DMS53 (cell line): ENCODE results near the gene SCARF2.
A peak's percentile ranks its signal among the peaks of the same experiment; 100 is the strongest.
"Not testable (repeated sequence)": the region's sequence is repeated elsewhere in the genome, so short reads cannot be mapped to it uniquely, and the experiment has no call there.

Source experiments
- DNase-seq: peaks from one replicate; lab custom pipeline; 2025; lab: John Stamatoyannopoulos, UW

The SCARF2 gene

DNA sequence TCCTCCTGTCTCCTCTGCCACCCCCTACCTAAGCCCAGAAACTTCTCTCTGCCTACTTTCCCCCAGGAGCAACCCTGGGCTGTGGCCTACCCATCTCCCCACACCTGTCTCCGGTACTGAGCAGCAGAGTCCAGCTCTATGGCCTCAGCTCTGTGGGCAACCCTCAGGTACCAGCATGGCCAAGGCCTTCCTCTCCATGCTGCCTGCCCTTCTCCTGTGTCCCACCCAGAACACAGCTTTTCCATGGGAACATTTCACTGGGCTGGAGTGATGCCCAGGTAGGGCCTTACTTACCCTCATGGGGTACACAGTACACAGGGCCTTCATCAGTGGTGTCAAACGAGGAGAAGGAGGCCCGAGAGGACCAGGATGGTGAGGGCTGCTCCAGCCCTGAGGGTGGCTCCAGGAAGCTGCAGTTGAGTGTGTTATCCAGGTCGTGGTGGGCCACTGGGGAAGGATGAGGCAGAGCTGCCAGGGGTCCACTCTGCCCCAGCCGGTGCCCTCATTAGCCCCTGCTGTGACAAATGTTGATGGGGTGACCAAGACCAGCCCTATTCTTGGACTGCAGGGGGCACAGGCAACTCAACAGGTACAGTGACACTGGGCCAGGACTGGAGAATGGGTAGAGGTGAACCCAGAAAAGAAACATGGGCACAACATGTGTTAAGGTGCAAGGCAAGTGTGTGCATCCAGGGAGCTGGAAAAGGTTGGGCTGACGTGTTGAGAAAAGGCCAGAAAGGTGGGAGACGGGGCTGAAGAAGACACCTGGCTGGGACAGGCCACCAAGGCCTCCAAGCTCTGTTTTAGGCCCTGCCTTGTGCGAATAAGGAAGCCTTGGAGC, 10.3 kb downstream of the SCARF2 start:
- DNase-seq, result no peak

DNA sequence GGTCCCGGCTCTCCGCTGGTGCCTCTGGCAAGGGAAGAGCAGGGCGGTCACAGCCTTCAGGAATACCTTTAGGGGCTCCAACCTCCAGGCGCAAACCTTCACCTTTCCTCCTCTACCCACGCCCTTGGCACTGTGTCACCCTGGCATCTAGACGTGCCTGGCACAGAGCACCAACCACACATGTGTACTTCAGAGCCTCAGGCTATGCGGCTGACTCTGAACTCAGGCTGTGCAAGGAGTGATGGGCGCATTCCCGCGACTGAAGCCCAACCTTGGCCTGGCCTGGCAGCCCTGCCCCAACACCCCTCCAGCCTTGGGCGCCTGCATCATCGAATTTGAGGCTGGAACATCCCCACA, 11.4 kb downstream of the SCARF2 start:
- no peak for DNase-seq

DNA sequence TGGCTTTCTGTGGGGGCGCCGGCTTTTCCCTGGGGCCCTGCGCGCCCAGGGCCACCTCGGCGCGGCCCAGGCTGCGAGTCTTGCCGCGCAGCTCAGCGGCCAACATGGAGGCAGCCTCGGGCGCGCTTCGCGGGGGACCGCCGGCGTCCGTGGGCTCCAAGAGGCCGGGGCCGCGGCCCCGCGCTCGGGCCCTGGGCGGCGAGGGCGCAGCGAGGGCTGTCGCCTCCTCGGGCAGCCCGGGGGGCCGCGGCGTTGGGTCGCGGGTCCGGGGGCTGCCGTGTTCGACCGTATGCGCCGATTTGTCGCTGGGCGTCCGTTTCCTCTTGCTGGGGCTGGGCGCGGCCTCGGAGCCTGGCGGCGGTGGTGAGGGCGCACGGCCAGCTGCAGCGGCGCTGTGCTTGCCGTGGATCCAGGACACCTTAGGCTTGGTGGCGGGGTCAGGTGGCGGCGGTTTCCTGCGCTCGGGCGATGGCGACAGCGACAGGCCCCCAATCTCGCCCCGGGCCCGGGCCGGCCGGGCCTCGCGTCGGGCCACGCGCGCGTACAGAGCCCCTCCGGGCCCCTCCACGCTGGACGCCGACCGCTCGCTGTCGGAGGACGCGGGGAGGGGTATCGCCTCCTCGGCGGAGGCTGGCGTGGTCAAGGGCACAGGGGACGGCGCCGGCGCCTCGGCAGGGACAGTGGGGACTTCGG, 11.9 kb downstream of the SCARF2 start:
- no peak for DNase-seq

DNA sequence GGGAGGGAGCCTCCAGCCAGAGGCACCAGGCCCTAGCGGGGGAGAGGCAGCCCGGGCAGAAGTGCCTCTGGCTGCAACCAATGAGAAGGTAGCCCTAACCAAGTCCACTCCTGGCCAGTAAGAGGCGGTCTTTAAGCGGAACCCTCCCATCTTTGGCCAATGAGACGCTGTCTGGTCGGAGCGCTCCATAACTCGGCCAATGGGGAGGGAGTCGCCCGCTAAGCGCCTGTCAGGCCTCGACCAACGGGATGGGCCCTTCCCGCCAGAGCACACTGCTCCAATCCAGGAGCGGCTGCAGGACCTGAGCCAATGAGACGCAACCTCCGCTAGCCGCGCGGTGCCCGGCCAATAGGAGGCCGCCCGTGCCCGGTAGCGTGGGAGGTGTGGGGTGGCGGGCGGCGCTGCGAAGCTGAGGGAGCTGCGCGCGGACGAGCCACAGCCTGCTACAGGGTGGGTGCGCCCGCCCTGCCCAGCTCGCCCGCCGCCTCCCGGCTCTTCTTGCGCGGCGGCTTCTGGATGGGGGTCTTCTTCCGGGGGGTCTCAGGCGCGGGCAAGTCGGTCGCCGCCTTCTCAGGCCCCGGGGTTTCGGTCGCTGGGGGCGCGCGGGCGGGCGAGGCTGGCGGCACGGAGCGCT, 12.6 kb downstream of the SCARF2 start:
- DNase-seq, result peak; percentile 4

DNA sequence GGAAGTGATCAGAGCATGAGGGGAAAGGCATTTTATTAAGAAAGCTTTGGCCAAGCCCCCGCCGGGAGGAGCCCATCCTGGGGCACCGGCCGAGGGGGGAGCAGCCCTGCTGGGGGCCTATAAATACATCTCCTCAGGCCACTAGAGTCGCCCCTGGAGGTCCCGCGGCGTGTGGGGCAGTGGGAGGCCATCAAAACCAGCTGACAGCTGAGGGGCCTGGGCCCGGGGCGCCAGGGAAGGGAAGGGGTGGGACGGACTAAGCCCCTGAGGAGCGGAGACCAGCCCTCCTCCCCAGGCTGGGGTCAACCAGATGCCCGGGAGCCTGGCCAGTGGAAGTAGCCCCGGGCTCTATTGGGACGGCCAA, 13.1 kb downstream of the SCARF2 start:
- no peak for DNase-seq

DNA sequence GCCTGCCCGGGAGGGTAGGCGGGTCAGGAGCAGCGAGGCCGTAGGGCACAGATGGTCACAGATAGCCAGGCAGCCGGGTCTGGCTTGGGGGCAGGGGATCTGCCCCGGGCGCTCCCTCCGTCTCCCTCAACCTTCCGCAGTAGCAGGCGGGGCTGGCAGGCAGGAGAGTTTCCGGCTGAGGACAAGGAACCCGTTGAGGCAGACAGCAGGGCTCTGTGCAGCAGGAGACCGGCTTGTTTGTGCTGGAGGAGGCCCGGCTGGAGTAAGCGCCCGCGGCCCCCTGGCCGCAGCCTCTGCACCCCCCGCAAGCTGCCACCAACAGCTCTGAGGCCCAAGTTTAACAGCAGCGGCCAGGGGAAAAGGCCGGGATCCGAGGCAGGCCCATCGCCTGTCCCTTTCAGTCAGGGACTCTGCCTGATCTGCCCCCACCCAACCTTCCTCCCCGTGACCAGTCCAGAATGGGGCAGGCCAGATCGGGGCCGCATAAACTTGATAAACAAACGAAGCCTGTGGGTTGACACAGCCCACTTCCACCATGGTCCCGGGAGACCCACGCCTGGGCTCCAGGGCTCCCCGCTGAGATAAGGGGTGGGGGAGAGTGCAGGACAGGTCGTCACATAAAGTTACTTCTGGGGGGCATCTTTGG, 13.6 kb downstream of the SCARF2 start:
- DNase-seq, result no peak

DNA sequence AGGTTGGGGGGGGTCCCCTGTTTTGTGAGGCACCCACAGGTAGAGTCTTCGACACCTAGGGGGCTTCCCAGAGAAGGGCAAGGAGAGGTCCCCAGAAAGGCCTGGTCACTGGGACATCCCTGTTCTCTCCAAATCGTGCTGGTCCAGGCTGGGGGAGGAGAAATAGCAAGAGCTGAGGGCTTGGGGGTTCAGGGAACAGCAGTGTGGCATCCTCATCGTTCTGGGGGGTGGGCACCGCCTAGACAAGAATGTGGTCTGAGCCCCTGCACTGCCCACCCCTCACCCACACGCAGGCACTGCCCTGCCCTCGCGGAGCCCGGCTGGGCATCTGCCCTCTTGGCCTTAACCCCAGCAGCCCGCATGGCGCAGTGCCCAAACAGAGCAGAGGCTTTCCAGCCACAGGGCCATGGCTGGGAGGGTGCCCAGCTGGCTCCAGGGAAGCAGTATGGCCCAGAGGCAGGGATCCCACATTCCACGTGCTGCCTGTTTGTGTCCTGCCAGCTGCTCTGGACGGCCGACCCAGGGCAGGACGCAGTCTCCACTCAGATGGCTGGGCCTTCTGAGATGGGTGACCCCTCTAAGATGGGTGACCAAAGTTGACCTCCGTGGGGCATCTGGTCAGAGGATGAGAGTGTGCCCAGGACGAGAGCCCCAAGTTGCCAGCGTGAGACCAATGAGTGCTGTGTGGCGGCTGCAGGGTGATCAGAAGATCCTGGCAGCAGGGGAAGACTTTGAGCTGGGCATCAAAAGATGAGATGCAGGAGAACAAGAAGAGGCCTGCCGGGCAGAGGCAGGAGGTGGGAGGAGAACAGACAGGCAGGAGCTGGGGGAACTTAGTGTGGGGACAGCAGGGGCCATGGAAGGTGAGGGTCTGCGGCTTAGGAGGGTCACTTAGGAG, 14.4 kb downstream of the SCARF2 start:
- DNase-seq, result no peak

DNA sequence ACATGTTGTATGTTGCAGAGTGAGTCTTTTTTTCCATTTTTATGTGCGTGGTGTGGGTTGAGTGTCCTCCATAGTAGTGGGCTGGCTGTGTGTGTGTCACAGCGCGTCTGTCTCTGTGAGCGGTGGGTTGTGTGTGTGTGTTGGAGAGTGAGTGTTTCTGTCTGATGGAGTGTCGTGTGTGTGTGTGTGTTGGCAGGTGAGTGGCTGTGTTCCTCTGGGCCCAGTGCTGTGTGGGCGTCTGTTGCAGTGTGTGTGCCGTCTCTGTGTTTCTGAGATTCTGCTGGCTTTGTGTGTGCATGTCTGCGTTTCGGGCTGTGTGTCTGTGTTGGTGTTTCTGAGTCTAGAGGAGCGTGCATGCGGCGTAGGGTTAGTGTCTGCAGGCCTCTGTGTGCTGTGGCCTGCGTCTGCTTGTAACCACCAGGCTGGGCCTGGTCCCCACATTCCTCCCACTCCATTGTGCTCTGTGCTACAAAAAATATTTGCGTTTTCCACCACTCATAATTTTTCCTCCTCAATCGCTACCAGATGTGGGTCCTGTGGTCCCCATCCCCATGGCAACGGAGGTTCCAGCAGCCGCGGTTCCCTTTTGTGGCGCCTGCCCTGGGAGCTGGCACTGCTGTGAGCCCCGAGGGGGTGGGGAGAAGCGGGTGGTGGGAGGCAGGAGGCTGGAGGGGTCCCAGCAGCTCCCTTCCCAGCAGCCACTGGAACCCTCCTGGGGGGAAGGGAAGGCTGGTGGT, 15.2 kb downstream of the SCARF2 start:
- no peak for DNase-seq

DNA sequence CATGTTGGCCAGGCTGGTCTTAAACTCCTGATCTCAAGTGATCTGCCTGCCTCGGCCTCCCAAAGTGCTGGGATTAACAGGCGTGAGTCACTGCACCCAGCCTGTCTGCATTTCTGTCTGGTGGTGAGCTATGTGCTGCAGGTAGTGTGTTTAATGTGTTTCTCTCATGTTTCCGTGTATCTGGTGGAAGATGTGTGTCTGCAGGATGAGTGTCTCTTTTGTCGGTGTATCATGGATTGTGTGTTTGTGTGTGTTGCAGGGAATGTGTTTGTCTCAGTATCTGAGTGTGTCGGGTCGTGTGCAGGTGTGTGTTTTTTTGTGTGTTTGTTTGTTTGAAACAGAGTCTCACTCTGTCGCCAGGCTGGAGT, 16.1 kb downstream of the SCARF2 start:
- no peak for DNase-seq

DNA sequence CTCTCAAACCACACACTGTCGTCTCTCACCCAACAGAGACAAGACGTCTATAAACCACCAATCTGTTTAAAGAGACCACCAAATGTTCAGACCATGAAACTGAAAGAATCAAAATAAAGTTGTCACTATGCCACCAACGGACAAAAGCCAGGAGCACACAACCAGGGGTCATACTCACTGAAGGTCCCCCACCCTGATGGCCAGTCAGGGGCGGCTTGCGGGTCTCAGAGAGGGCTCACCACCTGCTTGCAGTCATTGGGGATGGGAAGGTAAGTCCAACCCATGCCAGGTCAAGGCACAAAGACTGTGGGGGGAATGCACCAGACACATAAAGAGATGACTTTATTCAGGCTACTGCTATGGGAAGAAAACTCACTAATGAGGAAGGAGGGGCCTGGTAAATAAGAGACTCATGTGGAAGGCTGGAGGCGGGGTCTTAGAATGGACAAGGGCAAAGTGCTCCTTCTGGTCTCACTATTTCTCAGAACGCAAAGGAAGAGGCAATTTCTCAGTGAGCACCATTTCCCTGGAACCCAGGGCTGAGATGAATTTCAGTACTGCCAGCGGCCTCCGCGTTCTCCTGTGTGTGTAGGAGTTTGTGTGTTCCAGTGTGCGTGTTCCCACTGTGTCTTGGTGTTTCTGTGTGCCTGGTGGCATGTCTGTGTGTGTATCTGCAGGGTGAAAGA, 17.3 kb downstream of the SCARF2 start:
- no peak for DNase-seq

DNA sequence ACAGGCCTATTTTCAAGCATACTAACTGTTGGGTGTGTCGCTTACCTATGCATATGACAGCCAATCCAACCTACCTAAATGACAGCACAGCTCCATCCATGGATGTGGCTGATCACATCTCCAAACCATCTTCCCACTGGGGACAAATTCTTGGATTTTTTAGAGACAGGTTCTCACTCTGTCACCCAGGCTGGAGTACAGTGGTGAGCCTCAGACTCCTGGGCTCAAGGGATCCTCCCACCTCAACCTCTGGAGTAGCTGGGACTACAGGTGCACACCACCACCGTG, 18.0 kb downstream of the SCARF2 start:
- no peak for DNase-seq

DNA sequence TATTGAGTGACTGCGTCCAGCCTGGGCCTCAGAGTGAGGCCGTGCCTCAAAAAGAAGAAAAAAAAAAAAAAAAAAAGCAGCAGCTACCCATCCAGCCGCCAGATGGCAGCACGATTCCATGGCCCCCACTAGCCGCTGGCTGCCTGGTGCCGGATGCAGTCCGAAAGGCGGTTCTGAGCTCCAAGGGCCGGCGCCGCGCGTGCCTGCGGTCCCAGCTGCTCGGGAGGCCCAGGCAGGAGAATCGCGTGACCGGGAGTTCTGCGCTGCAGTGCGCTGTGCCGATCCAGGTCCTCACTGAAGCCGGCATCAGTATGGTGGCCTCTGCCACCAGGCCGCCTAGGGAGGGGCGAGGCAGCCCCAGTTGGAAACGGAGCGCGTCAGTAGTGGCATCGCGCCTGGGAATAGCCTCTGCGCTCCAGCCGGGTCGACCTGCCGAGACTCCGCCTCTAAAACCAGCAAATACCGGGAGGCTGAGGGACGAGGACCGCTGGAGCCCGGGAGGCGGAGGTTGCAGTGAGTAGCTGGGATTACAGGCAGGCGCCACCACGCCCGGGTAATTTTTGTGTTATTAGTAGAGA, 19.3 kb downstream of the SCARF2 start:
- peak; percentile 76 for DNase-seq

DNA sequence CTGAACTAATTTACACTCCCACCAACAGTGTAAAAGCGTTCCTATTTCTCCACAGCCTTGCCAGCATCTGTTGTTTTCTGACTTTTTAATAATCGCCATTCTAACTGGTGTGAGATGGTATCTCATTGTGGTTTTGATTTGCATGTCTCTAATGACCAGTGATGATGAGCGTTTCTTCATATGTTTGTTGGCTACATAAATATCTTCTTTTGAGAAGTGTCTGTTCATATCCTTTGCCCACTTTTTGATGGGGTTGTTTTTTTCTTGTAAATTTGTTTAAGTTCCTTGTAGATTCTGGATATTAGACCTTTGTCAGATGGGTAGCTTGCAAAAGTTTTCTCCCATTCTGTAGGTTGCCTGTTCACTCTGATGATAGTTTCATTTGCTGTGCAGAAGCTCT, 21.9 kb downstream of the SCARF2 start:
- not testable (repeated sequence) for DNase-seq

DNA sequence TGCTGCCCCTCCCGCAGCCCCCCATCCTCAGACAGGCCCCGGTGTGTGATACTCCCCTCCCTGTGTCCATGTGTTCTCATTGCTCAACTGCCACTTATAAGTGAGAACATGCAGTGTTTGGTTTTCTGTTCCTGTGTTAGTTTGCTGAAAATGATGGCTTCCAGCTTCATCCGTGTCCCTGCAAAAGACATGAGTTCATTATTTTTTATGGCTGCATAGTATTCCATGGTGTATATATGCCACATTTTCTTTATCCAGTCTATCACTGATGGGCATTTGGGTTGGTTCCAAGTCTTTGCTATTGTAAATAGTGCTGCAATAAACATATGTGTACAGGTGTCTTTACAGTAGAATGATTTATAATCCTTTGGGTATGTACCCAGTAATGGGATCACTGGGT, 22.4 kb downstream of the SCARF2 start:
- not testable (repeated sequence) for DNase-seq

DNA sequence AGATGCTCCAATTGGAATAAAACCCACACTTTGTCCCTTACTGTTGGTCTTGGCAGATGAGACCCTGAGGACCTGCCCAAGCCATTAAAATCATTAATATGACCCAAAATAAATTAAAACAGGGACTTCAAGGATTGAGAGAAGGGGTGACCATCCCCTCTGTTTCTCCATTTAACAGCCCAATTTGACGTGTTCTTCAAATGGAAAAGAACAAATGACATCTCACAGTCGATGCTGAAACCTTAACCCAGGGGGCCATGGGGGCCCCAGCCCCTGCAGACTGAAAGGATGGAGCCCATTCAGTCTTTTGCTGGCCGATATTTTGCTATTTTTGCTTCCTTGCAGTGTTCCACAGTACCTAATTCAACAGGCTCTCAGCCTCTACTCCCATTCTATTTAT, 23.2 kb downstream of the SCARF2 start:
- no peak for DNase-seq

DNA sequence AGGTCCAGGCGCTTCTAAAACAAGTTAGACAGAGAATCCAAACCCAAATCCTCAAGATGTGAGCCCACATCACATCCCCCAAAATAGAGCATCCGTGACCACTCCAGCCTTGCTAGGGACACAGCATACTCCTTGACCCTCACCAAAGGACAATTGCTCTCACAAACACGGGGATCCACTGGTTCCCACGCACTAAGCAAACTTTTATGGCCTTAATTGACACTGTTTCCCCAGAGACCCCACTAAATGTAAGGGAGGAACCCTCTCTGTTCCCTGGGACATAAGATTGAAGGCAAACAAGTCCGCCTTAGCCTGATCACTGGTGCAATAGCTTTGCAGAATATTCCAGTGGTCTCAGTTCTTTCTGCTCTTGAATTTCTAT, 23.6 kb downstream of the SCARF2 start:
- DNase-seq, result no peak

DNA sequence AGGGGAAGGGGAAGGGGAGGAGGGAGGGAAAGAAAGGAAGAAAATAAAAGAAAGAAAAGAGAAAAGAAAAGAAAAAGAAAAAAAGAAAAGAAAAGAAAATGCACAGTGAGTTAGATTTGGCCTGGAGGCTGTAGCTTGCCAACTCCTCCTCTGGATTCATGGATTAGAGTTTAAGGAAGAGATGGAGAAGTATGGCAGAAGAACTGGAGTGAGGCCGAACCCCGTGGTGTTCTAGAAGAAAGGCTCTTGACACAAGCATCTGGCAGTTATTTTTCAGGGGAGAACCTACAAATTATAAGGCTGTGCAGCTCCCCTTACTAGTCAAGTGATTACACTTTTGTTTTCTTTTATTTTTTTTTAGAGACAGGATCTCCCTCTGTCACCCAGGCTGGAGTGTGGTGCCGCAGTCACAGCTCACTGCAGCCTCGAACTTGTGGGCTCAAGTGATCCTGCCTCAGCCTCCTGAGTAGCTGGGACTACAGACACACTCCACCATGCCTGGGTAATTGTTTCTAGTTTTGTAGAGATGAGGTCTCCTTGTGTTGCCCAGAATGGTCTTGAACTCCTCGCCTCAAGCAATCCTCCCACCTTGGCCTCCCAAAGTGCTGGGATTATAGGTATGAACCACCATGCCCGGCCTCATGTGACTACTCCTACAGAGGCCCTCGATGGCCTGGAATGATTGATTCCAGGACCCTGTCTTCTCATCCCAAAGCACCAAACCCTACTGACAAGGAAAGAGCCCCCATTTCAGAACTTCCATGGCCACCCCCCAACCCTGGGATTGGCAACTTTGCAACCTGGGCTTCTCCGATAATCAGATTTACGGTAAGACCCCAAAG, 24.2 kb downstream of the SCARF2 start:
- no peak for DNase-seq

DNA sequence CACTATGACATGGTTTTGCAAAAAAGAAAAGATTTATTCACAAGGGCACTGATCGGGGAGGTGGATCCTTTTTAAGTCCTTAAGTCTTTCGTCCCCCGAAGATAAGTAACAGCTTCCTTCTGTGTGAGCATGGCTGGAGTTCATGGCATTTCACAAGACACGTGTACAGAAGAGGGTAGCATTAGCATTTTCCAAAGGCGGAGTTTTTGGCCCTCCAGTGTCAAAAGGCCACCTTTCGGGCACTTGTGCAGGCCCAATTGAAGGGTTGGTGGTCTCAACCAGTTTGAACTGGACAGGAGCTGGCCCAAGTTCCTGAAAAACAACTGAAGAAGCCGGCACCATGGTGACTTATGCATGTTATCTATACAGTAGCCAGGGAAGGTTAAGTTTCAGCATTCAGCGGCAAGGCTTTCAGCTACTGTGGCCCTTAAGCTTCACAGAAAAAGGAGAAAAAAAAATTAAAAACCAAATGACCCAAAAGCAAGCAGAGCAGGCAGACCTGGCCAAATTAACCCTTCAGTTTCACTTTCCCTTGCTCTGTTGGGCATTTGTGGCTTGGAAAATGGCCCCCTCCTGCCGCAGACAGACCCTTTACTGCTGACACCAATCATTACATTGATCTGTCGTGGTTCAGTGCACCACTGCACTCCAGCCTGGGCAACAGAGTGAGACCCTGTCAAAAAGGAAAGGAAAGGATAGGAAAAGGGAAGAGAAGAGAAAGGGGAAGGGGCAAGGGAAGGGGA, 25.0 kb downstream of the SCARF2 start:
- no peak for DNase-seq

DNA sequence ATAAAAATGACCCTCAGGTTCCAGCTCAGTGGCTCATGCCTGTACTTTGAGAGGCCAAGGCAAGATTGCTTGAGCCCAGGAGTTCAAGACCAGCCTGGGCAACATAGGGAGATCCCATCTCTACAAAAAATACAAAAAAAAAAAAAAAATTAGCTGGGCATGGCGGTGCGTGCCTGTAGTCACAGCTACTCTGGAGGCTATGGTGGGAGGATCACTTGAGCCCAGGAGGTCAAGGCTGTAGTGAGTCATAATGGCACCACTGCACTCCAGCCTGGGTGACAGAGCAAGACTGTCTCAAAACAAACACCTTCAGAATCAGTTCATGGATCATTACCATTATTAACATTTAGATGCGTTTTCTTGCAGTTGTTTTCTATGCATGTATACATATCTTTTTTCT, 28.2 kb downstream of the SCARF2 start:
- not testable (repeated sequence) for DNase-seq
